IMR-90 (cell line): ENCODE results near the gene TNFRSF13B. TPM values are rescaled to one million over a fixed set of nuclear protein-coding genes. Genes with fewer than 3 reads are reported as not detected.
"Not testable (repeated sequence)": the region's sequence is repeated elsewhere in the genome, so short reads cannot be mapped to it uniquely, and the experiment has no call there.

Experiments
- ATAC-seq: fragments of 200-7000 bp; cut with Tn5 transposase; 2 replicates; pipeline ENCODE4 v1.9.1; 2020; ENCODE audit warnings: low read depth, mild to moderate bottlenecking, moderate library complexity
- BruUV-seq: library from RNA; stranded (reverse); fragments of 400-500 nt; replicated peaks from 2 replicates; lab custom pipeline; 2021; lab: Mats Ljungman, UMichigan
- CTCF ChIA-PET: fragments of 300-600 bp; formaldehyde crosslinking; extraction: SDS; loops from one replicate; lab custom pipeline; 2021; ENCODE audit warnings: antibody characterized with exemption; lab: Yijun Ruan, JAX
- POLR2A ChIA-PET: fragments of 300-600 bp; sonication (Branson Sonifier 250); formaldehyde crosslinking; loops from one replicate; lab custom pipeline; 2022; ENCODE audit warnings: antibody characterized with exemption; ENCODE audit not compliant: unreplicated experiment; lab: Charles Lee
- DNase-seq: peaks from one replicate; pipeline ENCODE4 v3.0.0; 2013
- H2AFZ ChIP-seq: replicated peaks from 2 replicates; pipeline ENCODE3; 2013; ENCODE audit warnings: low read length, mild to moderate bottlenecking; ENCODE audit not compliant: poor library complexity
- H2AK5ac ChIP-seq: 2 replicates; pipeline ENCODE4 v1.6.1; 2013; ENCODE audit warnings: low read depth, low read length, inconsistent platforms
- H2AK9ac ChIP-seq: replicated peaks from 2 replicates; pipeline ENCODE3; 2013; ENCODE audit warnings: mild to moderate bottlenecking, low read depth, low read length, moderate library complexity; ENCODE audit not compliant: poor library complexity
- H2BK120ac ChIP-seq: 2 replicates; pipeline ENCODE4 v1.6.1; 2013; ENCODE audit warnings: low read depth, low read length, inconsistent platforms
- H2BK15ac ChIP-seq: 3 replicates; pipeline ENCODE4 v1.6.1; 2013; ENCODE audit warnings: low read depth, low read length, inconsistent platforms
- H2BK20ac ChIP-seq: 2 replicates; pipeline ENCODE4 v1.6.1; 2013; ENCODE audit warnings: low read depth, mild to moderate bottlenecking, inconsistent platforms, low read length, moderate library complexity
- H2BK5ac ChIP-seq: 2 replicates; pipeline ENCODE4 v1.6.1; 2013; ENCODE audit warnings: mild to moderate bottlenecking, low read depth, low read length, inconsistent platforms; ENCODE audit not compliant: poor library complexity, severe bottlenecking
- H3K14ac ChIP-seq: replicated peaks from 2 replicates; pipeline ENCODE4 v1.6.1; 2013; ENCODE audit warnings: low read depth, low read length, inconsistent platforms
- H3K18ac ChIP-seq: 2 replicates; pipeline ENCODE4 v1.6.1; 2013; ENCODE audit warnings: low read depth, low read length, control low read depth
- H3K23ac ChIP-seq: 2 replicates; pipeline ENCODE4 v1.6.1; 2013; ENCODE audit warnings: low read depth, low read length, inconsistent platforms
- H3K27ac ChIP-seq: 2 replicates; pipeline ENCODE4 v1.5.1; 2013; ENCODE audit warnings: mild to moderate bottlenecking, control low read depth, low read length; ENCODE audit not compliant: insufficient read depth
- H3K27me3 ChIP-seq: 2 replicates; pipeline ENCODE4 v1.6.1; 2013; ENCODE audit warnings: low read length; ENCODE audit not compliant: control insufficient read depth, insufficient read depth
- H3K36me3 ChIP-seq: 2 replicates; pipeline ENCODE4 v1.6.1; 2013; ENCODE audit warnings: low read length, mixed read lengths; ENCODE audit not compliant: control insufficient read depth, insufficient read depth
- H3K4ac ChIP-seq: 2 replicates; pipeline ENCODE4 v1.6.1; 2013; ENCODE audit warnings: low read depth, low read length, inconsistent platforms
- H3K4me1 ChIP-seq: 2 replicates; pipeline ENCODE4 v1.6.1; 2013; ENCODE audit warnings: low read length, mixed read lengths; ENCODE audit not compliant: control insufficient read depth, insufficient read depth
- H3K4me2 ChIP-seq: 2 replicates; pipeline ENCODE4 v1.6.1; 2013; ENCODE audit warnings: low read depth, mild to moderate bottlenecking, control low read depth, low read length, moderate library complexity
- H3K4me3 ChIP-seq: 2 replicates; pipeline ENCODE4 v1.5.1; 2013; ENCODE audit warnings: low read depth, mild to moderate bottlenecking, control low read depth, low read length, moderate library complexity; ENCODE audit not compliant: insufficient read depth
- H3K56ac ChIP-seq: 2 replicates; pipeline ENCODE4 v1.6.1; 2013; ENCODE audit warnings: low read length, inconsistent platforms; ENCODE audit not compliant: insufficient read depth; ENCODE audit errors: extremely low read depth
- H3K79me1 ChIP-seq, 2 experiments: 2 replicates each; pipeline ENCODE4 v1.6.1; 2013; ENCODE audit warnings: low read length in 2 of 2, inconsistent platforms in 1 of 2, low read depth in 1 of 2
- H3K9ac ChIP-seq: 2 replicates; pipeline ENCODE4 v1.6.1; 2013; ENCODE audit warnings: low read depth, low read length, control low read depth
- H3K9me1 ChIP-seq: 2 replicates; pipeline ENCODE4 v1.6.1; 2013; ENCODE audit warnings: low read length, inconsistent platforms; ENCODE audit not compliant: insufficient read depth
- H3K9me3 ChIP-seq: 2 replicates; pipeline ENCODE4 v1.6.1; 2013; ENCODE audit warnings: low read length; ENCODE audit not compliant: control insufficient read depth, insufficient read depth
- H4K20me1 ChIP-seq: 2 replicates; pipeline ENCODE4 v1.6.1; 2013; ENCODE audit warnings: low read length, inconsistent platforms; ENCODE audit not compliant: insufficient read depth
- H4K5ac ChIP-seq: 2 replicates; pipeline ENCODE4 v1.6.1; 2013; ENCODE audit warnings: mild to moderate bottlenecking, low read depth, low read length, control low read depth
- H4K8ac ChIP-seq, 2 experiments: 2 replicates each; pipeline ENCODE4 v1.6.1; 2013; ENCODE audit warnings: low read depth in 2 of 2, low read length in 2 of 2, control low read depth in 1 of 2, inconsistent platforms in 1 of 2
- H4K91ac ChIP-seq: 2 replicates; pipeline ENCODE4 v1.6.1; 2013; ENCODE audit warnings: low read depth, low read length, inconsistent platforms; ENCODE audit not compliant: insufficient read depth
- WGBS, 2 experiments: methylation state at CpG; one replicate each; pipeline versions ENCODE4 v1.1.5 to v1.1.7; 2013; ENCODE audit warnings: missing lambda C conversion rate in 2 of 2; ENCODE audit not compliant: insufficient read length in 1 of 2; ENCODE audit errors: extremely low coverage in 2 of 2; 5-methylcytosine and 5-hydroxymethylcytosine counted together
- dilution Hi-C: fragments of 300-500 bp; cut with HindIII; formaldehyde crosslinking; loops from one replicate; pipeline ENCODE4 v1.14.3; 2018; ENCODE audit warnings: low sequenced_read_pairs; ENCODE audit not compliant: unreplicated experiment
- in situ Hi-C: fragments of 300-500 bp; cut with MboI; formaldehyde crosslinking; loops from 3 replicates; pipeline ENCODE4 v1.14.3; 2019; ENCODE audit warnings: low sequenced_read_pairs, inconsistent platforms, mixed read lengths
- intact Hi-C: fragments of 100-400 bp; cut with micrococcal nuclease; formaldehyde crosslinking; loops from 2 replicates; pipeline ENCODE4 v1.10.0; 2022
- polyA plus RNA-seq, 3 experiments: library from polyadenylated mRNA; depleted of rRNA; stranded (reverse); fragments of >200 nt; gene quantifications; 2 replicates each; pipeline ENCODE4 v1.2.3, GENCODE V29; 2012; ENCODE audit warnings: low replicate concordance in 1 of 3
- total RNA-seq: library from RNA; depleted of rRNA; stranded (reverse); fragments of >200 nt; gene quantifications from 2 replicates; pipeline ENCODE4 v1.2.3, GENCODE V29; 2012

Gene TNFRSF13B
- total and polyA plus RNA-seq, 2 of the 4 experiments (the other 2 are of a cell fraction) = not detected

DNA sequence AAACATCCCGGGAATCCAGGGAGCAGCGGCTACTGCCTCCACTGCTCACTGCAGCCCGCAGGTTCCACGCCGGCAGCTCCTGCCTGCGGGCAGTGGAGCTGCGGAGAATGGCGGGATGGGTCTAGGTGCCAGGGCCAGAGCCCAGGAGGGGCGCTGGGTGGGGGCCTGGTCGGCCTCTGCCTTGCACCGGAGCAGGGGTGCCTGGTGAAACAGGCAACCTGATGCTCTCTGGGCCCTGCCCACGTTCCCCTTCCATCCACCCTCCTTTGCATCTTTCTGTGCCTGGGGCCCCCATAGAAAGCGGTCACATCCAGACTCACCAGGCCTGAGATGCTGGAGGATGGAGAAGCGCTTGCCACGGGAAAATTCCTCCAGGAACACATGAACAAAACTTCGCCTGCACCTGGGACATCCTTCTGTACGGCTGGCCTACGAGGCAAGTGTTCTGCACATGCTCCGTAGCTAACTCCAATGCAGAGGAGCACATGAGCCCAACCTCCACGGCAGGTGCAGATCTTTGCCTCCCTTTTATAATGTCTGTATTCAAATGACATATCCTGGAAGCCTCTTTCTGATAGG lies 79.0 kb downstream of the TNFRSF13B start:
- H3K9me1 ChIP-seq, H3K4me2 ChIP-seq, dilution Hi-C loops, ATAC-seq, H3K9ac ChIP-seq, H3K36me3 ChIP-seq, H2BK120ac ChIP-seq, H2BK5ac ChIP-seq, H2BK20ac ChIP-seq, H3K27me3 ChIP-seq, H3K4me3 ChIP-seq, H3K4ac ChIP-seq, CTCF ChIA-PET, H4K8ac ChIP-seq, POLR2A ChIA-PET, H3K23ac ChIP-seq, H3K27ac ChIP-seq, H4K20me1 ChIP-seq, H3K14ac ChIP-seq, H3K4me1 ChIP-seq, H3K18ac ChIP-seq, intact Hi-C loops, in situ Hi-C loops, H4K5ac ChIP-seq, H3K56ac ChIP-seq, H3K79me1 ChIP-seq, H2AK9ac ChIP-seq, H2AFZ ChIP-seq, H3K9me3 ChIP-seq, H4K91ac ChIP-seq, DNase-seq, BruUV-seq, H2BK15ac ChIP-seq, H2AK5ac ChIP-seq: not testable (repeated sequence)
- WGBS, 2 experiments = no CpG with 5 or more reads among the region's 20 CpGs
